ENCODE results near the gene FZD1. TPM values are rescaled to one million over a fixed set of nuclear protein-coding genes. Genes with fewer than 3 reads are reported as not detected.

FZD1 gene
- total and polyA plus RNA-seq, 2 of the 13 experiments (the other 11 are each of a cell fraction or from before 2014, with no cell fraction given) = 0.22 to 0.80 TPM

DNA sequence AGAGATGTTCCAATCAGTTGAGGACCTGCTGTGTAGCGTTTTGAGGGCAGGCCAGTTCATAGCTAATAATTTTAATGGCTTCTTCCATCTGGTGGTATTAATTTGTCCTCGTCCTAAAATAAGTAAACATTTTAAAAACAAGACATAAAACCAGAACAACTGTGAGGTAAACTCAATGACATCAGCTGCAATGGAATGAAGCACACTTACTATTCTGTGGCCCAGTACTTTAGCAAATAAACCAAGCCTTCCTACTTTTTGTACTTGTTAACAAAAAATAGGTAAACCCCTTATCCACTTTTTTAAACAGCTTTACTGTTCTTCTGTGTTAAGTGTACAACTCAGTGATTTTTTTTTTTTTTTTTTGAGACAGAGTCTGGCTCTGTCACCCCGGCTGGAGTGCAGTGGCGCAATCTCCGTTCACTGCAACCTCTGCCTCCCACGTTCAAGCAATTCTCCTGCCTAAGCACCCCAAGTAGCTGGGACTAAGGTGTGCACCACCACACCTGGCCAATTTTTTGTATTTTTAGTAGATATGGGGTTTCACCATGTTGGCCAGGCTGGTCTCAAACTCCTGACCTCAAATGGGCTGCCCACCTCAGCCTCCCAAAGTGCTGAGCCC lies 28.9 kb upstream of the FZD1 start:
- WGBS (ENCODE audit: low lambda C conversion rate) = 22% methylated on average over 6 of the region's 6 CpGs
- intact Hi-C loops (cut with micrococcal nuclease; ENCODE audit: unreplicated experiment) = no loop called here
- no peak overlapping the region for H3K27ac ChIP-seq (ENCODE audit: extremely low read length, insufficient read depth, low read length)
- H4K20me1 ChIP-seq (ENCODE audit: insufficient read depth, low read length) = no peaks in the 10 kb centered on the region
- FAIRE-seq (no peak), ATAC-seq (no peak), DNase-seq (ENCODE audit: low spot score) (no peak)
- H3K4me1 ChIP-seq (ENCODE audit: insufficient read depth, low read length) = peaks cover 11% of the 10 kb centered on the region
- H3K36me3 ChIP-seq (replicated peaks in 1 of 2; ENCODE audit: control insufficient read depth in 1 of 2, insufficient read depth in 2 of 2, low read length in 2 of 2) = no peaks in the 10 kb centered on the region
- no TSS peak for BruUV-seq (replicated peaks)
- H3K4me2 ChIP-seq (ENCODE audit: low read depth, low read length) = no peak overlapping the region
- no peaks in the 10 kb centered on the region for H3K9me3 ChIP-seq (ENCODE audit: low read length)
- H3K4me3 ChIP-seq (replicated peaks in 1 of 3; ENCODE audit: insufficient read depth in 1 of 3, low read depth in 2 of 3, low read length in 3 of 3) = no peak overlapping the region
- no peak overlapping the region for H2AFZ ChIP-seq (ENCODE audit: low read length)
- in situ Hi-C loops (cut with HindIII; ENCODE audit: extremely low pct_ligation_motif_present, low pct_unique_long_range_greater_than_20kb) = no loop called here
- H3K9ac ChIP-seq (ENCODE audit: insufficient read depth, low read depth, low read length) = no peak overlapping the region
- no peaks in the 10 kb centered on the region for H3K79me2 ChIP-seq (ENCODE audit: insufficient read depth, low read length)
- ChIA-PET POLR2A (no interaction called here), CTCF (ENCODE audit: low intra/inter-chr PET ratio, low total read pairs) (no interaction called here)
- H3K27me3 ChIP-seq (ENCODE audit: control insufficient read depth in 1 of 2, insufficient read depth in 2 of 2, low read length in 2 of 2) = peaks cover 0 to 12% of the 10 kb centered on the region in 2 experiments; a peak in 1 of 5 replicates
- TF ChIP-seq, protein P1, sequence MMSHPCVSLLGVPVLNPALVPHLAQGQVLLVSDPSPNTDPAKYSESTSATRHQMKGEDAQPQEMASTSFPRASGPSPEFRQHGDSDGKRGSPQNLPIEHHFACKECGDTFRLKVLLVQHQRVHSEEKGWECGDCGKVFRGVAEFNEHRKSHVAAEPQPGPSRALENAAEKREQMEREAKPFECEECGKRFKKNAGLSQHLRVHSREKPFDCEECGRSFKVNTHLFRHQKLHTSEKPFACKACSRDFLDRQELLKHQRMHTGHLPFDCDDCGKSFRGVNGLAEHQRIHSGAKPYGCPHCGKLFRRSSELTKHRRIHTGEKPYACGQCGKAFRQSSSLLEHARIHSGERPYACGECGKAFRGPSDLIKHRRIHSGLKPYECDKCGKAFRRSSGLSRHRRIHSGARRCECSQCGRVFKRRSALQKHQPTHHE (CRISPR knock-in tag; IDR thresholded peaks at IDR 0.05; ENCODE audit: borderline replicate concordance) = no peak
- TF ChIP-seq, protein P2, sequence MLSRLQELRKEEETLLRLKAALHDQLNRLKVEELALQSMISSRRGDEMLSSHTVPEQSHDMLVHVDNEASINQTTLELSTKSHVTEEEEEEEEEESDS (CRISPR knock-in tag; IDR thresholded peaks at IDR 0.05; ENCODE audit: borderline replicate concordance) = no peak
- TF ChIP-seq, protein P3, sequence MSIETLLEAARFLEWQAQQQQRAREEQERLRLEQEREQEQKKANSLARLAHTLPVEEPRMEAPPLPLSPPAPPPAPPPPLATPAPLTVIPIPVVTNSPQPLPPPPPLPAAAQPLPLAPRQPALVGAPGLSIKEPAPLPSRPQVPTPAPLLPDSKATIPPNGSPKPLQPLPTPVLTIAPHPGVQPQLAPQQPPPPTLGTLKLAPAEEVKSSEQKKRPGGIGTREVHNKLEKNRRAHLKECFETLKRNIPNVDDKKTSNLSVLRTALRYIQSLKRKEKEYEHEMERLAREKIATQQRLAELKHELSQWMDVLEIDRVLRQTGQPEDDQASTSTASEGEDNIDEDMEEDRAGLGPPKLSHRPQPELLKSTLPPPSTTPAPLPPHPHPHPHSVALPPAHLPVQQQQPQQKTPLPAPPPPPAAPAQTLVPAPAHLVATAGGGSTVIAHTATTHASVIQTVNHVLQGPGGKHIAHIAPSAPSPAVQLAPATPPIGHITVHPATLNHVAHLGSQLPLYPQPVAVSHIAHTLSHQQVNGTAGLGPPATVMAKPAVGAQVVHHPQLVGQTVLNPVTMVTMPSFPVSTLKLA (IDR thresholded peaks at IDR 0.05) = no peak
- TF ChIP-seq MAF1 (CRISPR knock-in tag; IDR thresholded peaks at IDR 0.05; ENCODE audit: borderline replicate concordance) (no peak), ZNF235 (CRISPR knock-in tag; IDR thresholded peaks at IDR 0.05; ENCODE audit: borderline replicate concordance) (no peak), RBAK (CRISPR knock-in tag; IDR thresholded peaks at IDR 0.05) (no peak), POLR2A (IDR thresholded peaks at IDR 0.05; ENCODE audit: insufficient read depth in 1 of 2, low read depth in 2 of 2, low read length in 2 of 2) (no peak), CHD2 (IDR thresholded peaks at IDR 0.05; ENCODE audit: low read depth, low read length) (no peak)
- TF ChIP-seq, protein P4, sequence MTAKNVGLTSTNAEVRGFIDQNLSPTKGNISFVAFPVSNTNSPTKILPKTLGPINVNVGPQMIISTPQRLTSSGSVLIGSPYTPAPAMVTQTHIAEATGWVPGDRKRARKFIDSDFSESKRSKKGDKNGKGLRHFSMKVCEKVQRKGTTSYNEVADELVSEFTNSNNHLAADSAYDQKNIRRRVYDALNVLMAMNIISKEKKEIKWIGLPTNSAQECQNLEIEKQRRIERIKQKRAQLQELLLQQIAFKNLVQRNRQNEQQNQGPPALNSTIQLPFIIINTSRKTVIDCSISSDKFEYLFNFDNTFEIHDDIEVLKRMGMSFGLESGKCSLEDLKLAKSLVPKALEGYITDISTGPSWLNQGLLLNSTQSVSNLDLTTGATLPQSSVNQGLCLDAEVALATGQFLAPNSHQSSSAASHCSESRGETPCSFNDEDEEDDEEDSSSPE (CRISPR knock-in tag; IDR thresholded peaks at IDR 0.05) = no peak
- TF ChIP-seq, protein P5, sequence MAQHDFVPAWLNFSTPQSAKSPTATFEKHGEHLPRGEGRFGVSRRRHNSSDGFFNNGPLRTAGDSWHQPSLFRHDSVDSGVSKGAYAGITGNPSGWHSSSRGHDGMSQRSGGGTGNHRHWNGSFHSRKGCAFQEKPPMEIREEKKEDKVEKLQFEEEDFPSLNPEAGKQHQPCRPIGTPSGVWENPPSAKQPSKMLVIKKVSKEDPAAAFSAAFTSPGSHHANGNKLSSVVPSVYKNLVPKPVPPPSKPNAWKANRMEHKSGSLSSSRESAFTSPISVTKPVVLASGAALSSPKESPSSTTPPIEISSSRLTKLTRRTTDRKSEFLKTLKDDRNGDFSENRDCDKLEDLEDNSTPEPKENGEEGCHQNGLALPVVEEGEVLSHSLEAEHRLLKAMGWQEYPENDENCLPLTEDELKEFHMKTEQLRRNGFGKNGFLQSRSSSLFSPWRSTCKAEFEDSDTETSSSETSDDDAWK (CRISPR knock-in tag; IDR thresholded peaks at IDR 0.05) = no peak
- TF ChIP-seq, protein P6, sequence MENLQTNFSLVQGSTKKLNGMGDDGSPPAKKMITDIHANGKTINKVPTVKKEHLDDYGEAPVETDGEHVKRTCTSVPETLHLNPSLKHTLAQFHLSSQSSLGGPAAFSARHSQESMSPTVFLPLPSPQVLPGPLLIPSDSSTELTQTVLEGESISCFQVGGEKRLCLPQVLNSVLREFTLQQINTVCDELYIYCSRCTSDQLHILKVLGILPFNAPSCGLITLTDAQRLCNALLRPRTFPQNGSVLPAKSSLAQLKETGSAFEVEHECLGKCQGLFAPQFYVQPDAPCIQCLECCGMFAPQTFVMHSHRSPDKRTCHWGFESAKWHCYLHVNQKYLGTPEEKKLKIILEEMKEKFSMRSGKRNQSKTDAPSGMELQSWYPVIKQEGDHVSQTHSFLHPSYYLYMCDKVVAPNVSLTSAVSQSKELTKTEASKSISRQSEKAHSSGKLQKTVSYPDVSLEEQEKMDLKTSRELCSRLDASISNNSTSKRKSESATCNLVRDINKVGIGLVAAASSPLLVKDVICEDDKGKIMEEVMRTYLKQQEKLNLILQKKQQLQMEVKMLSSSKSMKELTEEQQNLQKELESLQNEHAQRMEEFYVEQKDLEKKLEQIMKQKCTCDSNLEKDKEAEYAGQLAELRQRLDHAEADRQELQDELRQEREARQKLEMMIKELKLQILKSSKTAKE (CRISPR knock-in tag; IDR thresholded peaks at IDR 0.05; ENCODE audit: borderline replicate concordance) = no peak
- TF ChIP-seq, protein P7, sequence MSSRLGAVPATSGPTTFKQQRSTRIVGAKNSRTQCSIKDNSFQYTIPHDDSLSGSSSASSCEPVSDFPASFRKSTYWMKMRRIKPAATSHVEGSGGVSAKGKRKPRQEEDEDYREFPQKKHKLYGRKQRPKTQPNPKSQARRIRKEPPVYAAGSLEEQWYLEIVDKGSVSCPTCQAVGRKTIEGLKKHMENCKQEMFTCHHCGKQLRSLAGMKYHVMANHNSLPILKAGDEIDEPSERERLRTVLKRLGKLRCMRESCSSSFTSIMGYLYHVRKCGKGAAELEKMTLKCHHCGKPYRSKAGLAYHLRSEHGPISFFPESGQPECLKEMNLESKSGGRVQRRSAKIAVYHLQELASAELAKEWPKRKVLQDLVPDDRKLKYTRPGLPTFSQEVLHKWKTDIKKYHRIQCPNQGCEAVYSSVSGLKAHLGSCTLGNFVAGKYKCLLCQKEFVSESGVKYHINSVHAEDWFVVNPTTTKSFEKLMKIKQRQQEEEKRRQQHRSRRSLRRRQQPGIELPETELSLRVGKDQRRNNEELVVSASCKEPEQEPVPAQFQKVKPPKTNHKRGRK (CRISPR knock-in tag; IDR thresholded peaks at IDR 0.05) = no peak
